Ascending aorta (tissue), 2 donors: Measurements from ENCODE around the gene LAMB1. TPM values are rescaled to one million over a fixed set of nuclear protein-coding genes. Genes with fewer than 3 reads are reported as not detected.
A peak's percentile ranks its signal among the peaks of the same experiment; 100 is the strongest.
"Not testable (repeated sequence)": the region's sequence is repeated elsewhere in the genome, so short reads cannot be mapped to it uniquely, and the experiment has no call there.

ENCODE experiments used
- DNase-seq, 2 donors: peaks; one replicate each; pipeline ENCODE4 v3.0.0-alpha.2; 2019; ENCODE audit warnings: low spot score in 2 of 2
- H3K27ac ChIP-seq, 2 donors: fragments of 200-600 bp; sonication (generic); one replicate each; pipeline ENCODE4 v1.5.1; 2016 to 2017; ENCODE audit warnings: mild to moderate bottlenecking in 1 of 2
- H3K27me3 ChIP-seq: fragments of 200-600 bp; sonication (generic); one replicate; pipeline ENCODE4 v1.5.1; 2017
- H3K36me3 ChIP-seq, 2 donors: fragments of 200-600 bp; sonication (generic); one replicate each; pipeline ENCODE4 v1.5.1; 2016
- H3K4me1 ChIP-seq, 2 donors: fragments of 200-600 bp; sonication (generic); one replicate each; pipeline ENCODE4 v1.5.1; 2016 to 2017; ENCODE audit warnings: mild to moderate bottlenecking in 1 of 2
- H3K4me3 ChIP-seq, 2 donors: fragments of 200-600 bp; sonication (generic); one replicate each; pipeline ENCODE4 v1.5.1; 2016 to 2017; ENCODE audit warnings: mild to moderate bottlenecking in 1 of 2
- H3K9me3 ChIP-seq, 2 donors: fragments of 200-600 bp; sonication (generic); one replicate each; pipeline ENCODE4 v1.5.1; 2016
- CTCF ChIP-seq, 3 experiments: fragments of 200-600 bp in 2 of 3; fragments of 450-650 bp in 1 of 3; sonication (generic) in 2 of 3; IDR thresholded peaks; one replicate each; pipeline ENCODE4 v1.5.1; 2016 to 2019; ENCODE audit warnings: antibody characterized with exemption in 3 of 3, mild to moderate bottlenecking in 1 of 3, moderate library complexity in 1 of 3
- intact Hi-C: fragments of 100-400 bp; cut with DNase I; formaldehyde crosslinking; loops from one replicate; pipeline ENCODE4 v1.15.1; 2023
- total RNA-seq: library from RNA; depleted of rRNA; stranded (reverse); fragments of >200 nt; gene quantifications from one replicate; pipeline ENCODE4 v1.1.0, GENCODE V29; 2016

Gene LAMB1
- total RNA-seq, 1 donor from 2014 or later: 198 TPM

- H3K36me3 ChIP-seq: peaks cover 9 to 19% of the 10 kb centered on the region in 2 donors
- H3K4me1 ChIP-seq: peaks cover 0 to 2% of the 10 kb centered on the region in 2 donors
- intact Hi-C loops: loop anchor here (10.0 kb wide), 1 partner anchor 314 kb away; the partner anchor contains the start of gene BCAP29
- no peaks in the 10 kb centered on the region for H3K9me3 ChIP-seq
- no peak for DNase-seq
- no peaks in the 10 kb centered on the region for H3K27me3 ChIP-seq
- TF ChIP-seq CTCF (IDR thresholded peaks at IDR 0.05): no peak
- H3K27ac ChIP-seq: no peak overlapping the region
- no peak overlapping the region for H3K4me3 ChIP-seq
These were observed 103.9 kb downstream of the LAMB1 start for GRCh38 chr7:107898997-107899594.

GRCh38 chr7:107892367-107892741, 110.6 kb downstream of the LAMB1 start:
- intact Hi-C loops: loop anchor here (5.0 to 10.0 kb wide), 5 partner anchors 110 to 1230 kb away; partner anchors contain the start of genes BCAP29, CBLL1, CCDC71L and LAMB1
- not testable (repeated sequence) for H3K36me3 ChIP-seq, DNase-seq, H3K27me3 ChIP-seq, H3K9me3 ChIP-seq
- Histone ChIP-seq H3K4me3 (peak overlapping the region; percentile 83 to 85), H3K27ac (peak overlapping the region in 1 of 2 donors; percentile 95), H3K4me1 (peaks cover 3 to 17% of the 10 kb centered on the region in 2 donors)

- H3K27ac ChIP-seq: peak overlapping the region; percentile 95
- peaks cover 0 to 6% of the 10 kb centered on the region in 2 donors for H3K36me3 ChIP-seq
- TF ChIP-seq CTCF (IDR thresholded peaks at IDR 0.05): no peak
- intact Hi-C loops: loop anchor here (2.0 to 10.0 kb wide), 7 partner anchors 47 to 1230 kb away; partner anchors contain the start of genes BCAP29, CBLL1, CCDC71L and LAMB1
- no peaks in the 10 kb centered on the region for H3K27me3 ChIP-seq
- H3K4me1 ChIP-seq: peaks cover 3 to 17% of the 10 kb centered on the region in 2 donors
- no peak for DNase-seq
- H3K9me3 ChIP-seq: no peaks in the 10 kb centered on the region
- peak overlapping the region; percentile 83 to 85 for H3K4me3 ChIP-seq
These were observed 111.2 kb downstream of the LAMB1 start for GRCh38 chr7:107891636-107892366.

- Histone ChIP-seq H3K27me3 (no peaks in the 10 kb centered on the region), H3K9me3 (no peaks in the 10 kb centered on the region), H3K36me3 (peaks cover 0 to 6% of the 10 kb centered on the region in 2 donors), H3K4me1 (peaks cover 3 to 17% of the 10 kb centered on the region in 2 donors), H3K4me3 (peak within 1 kb of the TSS; percentile 83 to 85), H3K27ac (peak within 1 kb of the TSS; percentile 95)
- TF ChIP-seq CTCF (IDR thresholded peaks at IDR 0.05): no peak
- intact Hi-C loops: loop anchor here (2.0 to 10.0 kb wide), 7 partner anchors 48 to 1229 kb away; partner anchors contain the start of genes BCAP29, CBLL1, CCDC71L and LAMB1
- peak; percentile 78 to 97 for DNase-seq
These were observed 111.9 kb downstream of the LAMB1 start, which contains the start of gene DLD for GRCh38 chr7:107890962-107891635. TSS of gene DLD (plus strand) at chr7:107891183. CDS start at chr7:107891251, 68 bp downstream.

- Histone ChIP-seq H3K27ac (peak overlapping the region; percentile 95), H3K4me3 (peak overlapping the region; percentile 83 to 85), H3K4me1 (peaks cover 3 to 17% of the 10 kb centered on the region in 2 donors), H3K9me3 (no peaks in the 10 kb centered on the region), H3K27me3 (no peaks in the 10 kb centered on the region), H3K36me3 (peaks cover 0 to 6% of the 10 kb centered on the region in 2 donors)
- TF ChIP-seq CTCF (IDR thresholded peaks at IDR 0.05): no peak
- no peak for DNase-seq
- intact Hi-C loops: loop anchor here (2.0 to 10.0 kb wide), 7 partner anchors 48 to 1228 kb away; partner anchors contain the start of genes BCAP29, CBLL1, CCDC71L and LAMB1
These were observed 112.4 kb downstream of the LAMB1 start for GRCh38 chr7:107890493-107890961.
